Fibroblast of the aortic adventitia (primary cell): ENCODE results near the gene MRPL40. TPM values are rescaled to one million over a fixed set of nuclear protein-coding genes. Genes with fewer than 3 reads are reported as not detected.

Experiments used
- DNase-seq: peaks from one replicate; pipeline ENCODE4 v3.0.0-alpha.2; 2010; ENCODE audit warnings: low read depth
- H3K4me3 ChIP-seq: 2 replicates; pipeline ENCODE4 v1.5.1; 2011; ENCODE audit warnings: low read depth, mild to moderate bottlenecking, control low read depth, low read length, moderate library complexity
- total RNA-seq: library from RNA; depleted of rRNA; stranded (reverse); fragments of >200 nt; gene quantifications from 2 replicates; pipeline ENCODE4 v1.2.3, GENCODE V29; 2012; ENCODE audit warnings: low replicate concordance
- TF ChIP-seq, protein P1 (sequence below): IDR thresholded peaks from 2 replicates; pipeline ENCODE4 v1.5.1; 2011; ENCODE audit warnings: mild to moderate bottlenecking, low read length, control low read depth, inconsistent platforms; ENCODE audit not compliant: insufficient read depth

MRPL40 gene
- total RNA-seq, 1 donor = 41.8 TPM

DNA sequence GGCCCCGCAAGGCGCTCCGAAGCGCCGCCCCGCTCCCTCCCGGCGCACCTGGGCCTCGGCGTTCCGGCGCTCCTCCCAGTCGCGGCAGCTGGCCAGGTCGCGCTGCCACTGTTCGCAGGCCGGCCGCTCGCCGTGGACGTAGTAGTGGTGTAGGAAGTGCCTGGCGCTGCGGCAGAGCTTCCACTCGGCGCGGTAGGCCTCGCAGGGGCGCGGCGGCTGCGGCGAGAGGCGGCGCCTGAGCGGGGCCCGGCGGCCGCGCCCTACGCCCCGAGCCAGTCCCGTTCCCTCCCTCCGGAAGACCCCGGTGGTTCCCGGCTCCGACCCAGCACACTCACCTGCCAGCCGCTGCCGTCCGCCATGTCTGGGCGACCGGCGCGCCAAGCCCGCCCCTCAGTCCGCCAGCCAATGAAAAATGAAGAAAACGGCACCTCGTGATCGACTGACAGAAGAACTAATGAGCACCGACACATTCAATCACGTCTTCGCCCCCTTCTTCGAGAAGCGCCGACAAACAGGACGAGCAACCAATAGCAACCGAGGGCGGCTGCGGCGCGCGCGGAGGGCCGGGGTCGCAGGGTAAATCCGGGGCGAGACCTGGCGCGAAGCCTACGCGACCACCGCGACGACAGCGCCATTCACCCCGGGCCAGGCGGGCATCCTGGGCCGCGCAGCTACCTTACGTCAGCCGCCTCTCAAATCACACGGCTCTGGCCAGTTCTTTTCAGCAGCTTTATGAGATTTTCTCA, 15.2 kb downstream of the MRPL40 start, which contains the start of gene C22orf39:
TSS of gene C22orf39 (minus strand) at position 382 of the 746 bp plus-strand sequence. CDS start at position 359, 23 bp downstream.
- H3K4me3 ChIP-seq = peak within 1 kb of the TSS; percentile 82
- TF ChIP-seq, protein P1, sequence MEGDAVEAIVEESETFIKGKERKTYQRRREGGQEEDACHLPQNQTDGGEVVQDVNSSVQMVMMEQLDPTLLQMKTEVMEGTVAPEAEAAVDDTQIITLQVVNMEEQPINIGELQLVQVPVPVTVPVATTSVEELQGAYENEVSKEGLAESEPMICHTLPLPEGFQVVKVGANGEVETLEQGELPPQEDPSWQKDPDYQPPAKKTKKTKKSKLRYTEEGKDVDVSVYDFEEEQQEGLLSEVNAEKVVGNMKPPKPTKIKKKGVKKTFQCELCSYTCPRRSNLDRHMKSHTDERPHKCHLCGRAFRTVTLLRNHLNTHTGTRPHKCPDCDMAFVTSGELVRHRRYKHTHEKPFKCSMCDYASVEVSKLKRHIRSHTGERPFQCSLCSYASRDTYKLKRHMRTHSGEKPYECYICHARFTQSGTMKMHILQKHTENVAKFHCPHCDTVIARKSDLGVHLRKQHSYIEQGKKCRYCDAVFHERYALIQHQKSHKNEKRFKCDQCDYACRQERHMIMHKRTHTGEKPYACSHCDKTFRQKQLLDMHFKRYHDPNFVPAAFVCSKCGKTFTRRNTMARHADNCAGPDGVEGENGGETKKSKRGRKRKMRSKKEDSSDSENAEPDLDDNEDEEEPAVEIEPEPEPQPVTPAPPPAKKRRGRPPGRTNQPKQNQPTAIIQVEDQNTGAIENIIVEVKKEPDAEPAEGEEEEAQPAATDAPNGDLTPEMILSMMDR = no peak
- DNase-seq = peak; percentile 93

DNA sequence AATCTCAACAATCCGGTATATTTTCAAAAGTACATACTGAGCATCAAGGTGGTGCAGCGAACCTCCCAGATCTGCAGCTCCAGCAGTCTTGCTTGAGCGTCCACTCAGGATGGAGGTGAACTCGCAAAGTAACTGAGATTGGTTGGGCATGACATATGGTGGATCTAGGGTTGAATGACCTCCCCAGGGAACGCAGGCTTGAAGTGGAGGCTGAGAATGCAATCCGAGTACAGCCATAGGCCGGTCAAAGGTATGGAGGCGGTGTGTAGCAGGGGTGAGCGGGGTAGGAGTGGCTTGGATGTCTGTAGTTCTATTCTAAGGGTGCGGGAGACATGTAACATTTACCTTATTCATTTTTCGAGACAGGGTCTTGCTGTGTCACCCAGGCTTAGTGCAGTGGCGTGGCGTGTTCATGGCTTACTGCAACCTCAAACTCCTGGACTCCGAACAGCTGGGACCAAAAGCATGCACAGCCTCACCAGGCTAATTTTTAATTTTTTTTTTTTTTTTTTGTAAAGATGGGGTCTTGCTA, 15.8 kb downstream of the MRPL40 start:
- TF ChIP-seq, protein P1 = no peak
- peak; percentile 65 for DNase-seq
- peak overlapping the region; percentile 82 for H3K4me3 ChIP-seq

DNA sequence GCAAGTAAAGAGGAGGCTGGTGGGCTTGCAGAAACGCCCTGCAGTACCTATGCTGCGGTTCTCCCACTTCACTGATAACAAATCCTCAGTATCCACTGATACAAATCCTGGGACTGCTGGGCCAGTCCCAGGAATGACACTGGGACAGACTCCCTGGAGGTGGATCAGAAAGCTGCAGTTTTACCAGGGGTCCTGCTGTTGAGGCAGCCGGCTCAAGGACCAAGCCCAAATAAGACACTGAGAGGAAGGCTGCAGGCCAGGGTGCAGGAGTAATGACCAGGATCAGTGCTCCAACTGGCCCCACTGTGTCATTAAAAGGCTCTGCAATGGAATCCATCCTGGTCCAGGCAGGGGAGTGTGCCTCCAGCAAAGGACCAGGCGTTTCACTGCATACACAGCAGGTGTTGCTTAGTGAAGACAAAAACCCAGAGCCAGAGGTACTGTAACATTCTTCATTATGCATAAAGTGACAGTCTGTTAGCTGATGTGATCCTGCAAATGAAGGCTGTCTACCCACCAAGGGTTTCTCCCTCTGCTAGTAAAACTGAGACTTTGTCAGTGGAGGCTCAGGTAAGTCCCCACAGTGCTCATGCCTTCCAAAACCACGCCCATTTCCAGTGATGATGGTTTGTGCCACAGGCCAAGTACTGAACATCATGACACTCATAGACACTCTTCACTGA, 16.5 kb downstream of the MRPL40 start:
- DNase-seq = no peak
- TF ChIP-seq, protein P1 = no peak
- no peak overlapping the region for H3K4me3 ChIP-seq

DNA sequence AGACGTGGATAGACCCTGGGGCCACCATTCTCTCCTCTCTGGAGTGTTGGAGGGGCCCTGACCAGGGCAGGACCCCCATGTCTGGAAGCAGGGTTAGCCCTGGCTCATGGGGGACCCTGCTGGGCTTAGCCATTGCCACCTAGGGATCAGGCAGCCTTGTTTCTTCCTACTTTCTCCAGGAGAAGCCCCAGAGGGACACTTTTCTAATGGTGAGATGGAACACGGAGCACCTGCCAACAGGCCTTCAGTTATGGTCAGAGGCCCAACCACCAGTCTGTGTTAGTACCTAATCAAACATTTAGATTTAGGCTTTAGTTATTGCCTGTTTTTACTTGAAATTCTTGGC, 17.1 kb downstream of the MRPL40 start:
- no peak for DNase-seq
- no peak overlapping the region for H3K4me3 ChIP-seq
- TF ChIP-seq, protein P1 = no peak

DNA sequence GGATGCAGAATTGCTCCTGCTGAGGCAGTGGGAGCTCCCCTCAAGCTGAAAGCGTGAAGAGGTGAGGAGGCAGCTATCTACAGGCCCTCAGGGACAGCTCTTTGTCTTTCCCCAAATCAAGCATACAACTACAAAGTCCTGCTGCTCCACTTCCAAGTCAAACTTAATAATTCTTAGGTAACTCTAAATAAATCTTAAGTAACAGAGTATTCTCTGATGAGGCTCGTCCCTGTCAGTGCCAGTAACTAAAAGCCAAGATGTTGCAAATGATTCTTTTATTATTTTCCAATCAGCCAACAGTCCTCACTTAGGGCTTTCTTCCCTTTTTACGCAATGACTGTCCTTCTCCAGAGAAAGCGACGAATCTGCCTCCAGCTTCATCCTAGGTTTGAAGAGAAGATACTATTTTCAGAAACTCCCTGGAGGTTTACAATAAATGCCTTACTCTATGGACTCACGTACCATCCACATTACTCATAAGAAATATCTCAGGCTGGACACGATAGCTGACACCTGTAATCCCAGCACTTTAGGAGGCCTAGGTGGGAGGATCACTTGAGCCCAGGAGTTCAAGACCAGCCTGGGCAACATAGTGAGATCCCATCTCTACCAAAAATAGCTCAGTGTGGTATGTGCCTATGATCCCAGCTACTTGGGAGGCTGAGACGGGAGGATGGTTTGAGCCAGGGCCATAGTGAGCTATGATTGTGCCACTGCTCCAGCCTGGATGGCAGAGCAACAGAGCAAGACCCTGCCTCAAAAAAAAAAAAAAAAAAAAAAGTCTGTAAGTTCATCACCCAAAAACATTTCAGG, 18.2 kb downstream of the MRPL40 start:
- no peak overlapping the region for H3K4me3 ChIP-seq
- no peak for DNase-seq
- TF ChIP-seq, protein P1 = no peak

DNA sequence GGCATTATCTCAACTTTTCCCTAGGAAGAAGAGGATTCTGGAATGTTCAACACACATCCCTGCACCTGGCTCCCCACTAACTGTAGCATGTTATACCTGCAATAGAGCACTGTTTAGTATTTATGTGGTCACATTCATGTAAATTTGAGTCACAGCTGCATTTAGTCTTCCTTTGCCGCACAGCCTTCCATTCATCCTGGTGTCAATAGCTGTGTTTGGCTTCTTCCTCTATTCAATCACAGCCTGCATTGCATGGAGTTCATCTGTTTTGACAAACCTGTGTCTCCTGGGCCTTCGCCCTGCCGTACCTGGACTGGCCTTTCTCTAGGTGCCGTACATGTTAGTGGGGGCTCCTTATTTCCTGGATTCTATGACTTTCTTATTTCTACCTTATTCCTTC, 19.2 kb downstream of the MRPL40 start:
- TF ChIP-seq, protein P1 = no peak
- DNase-seq = no peak
- H3K4me3 ChIP-seq = no peak overlapping the region
